HL-60 (cell line): ENCODE results near the gene DCXR.

Source experiments
- DNase-seq, 2 experiments: peaks; one replicate each; pipeline ENCODE4 v3.0.0-alpha.2; 2010 to 2020; ENCODE audit warnings: low read depth in 1 of 2, low spot score in 1 of 2
- H3K27ac ChIP-seq: fragments of 250-450 bp; sonication (Bioruptor Pico); replicated peaks from 2 replicates; pipeline ENCODE4 v1.5.1; 2020; ENCODE audit warnings: mild to moderate bottlenecking, moderate library complexity
- H3K27me3 ChIP-seq: fragments of 250-450 bp; sonication (Bioruptor Pico); 2 replicates; pipeline ENCODE4 v1.5.1; 2021; ENCODE audit warnings: mild to moderate bottlenecking, moderate library complexity; ENCODE audit not compliant: insufficient read depth, poor library complexity, severe bottlenecking
- H3K4me3 ChIP-seq: replicated peaks from 2 replicates; pipeline ENCODE4 v1.5.1; 2011; ENCODE audit warnings: mild to moderate bottlenecking, control low read depth, low read length; ENCODE audit not compliant: insufficient read depth
- GABPA ChIP-seq: IDR thresholded peaks from 2 replicates; pipeline ENCODE4 v1.6.1; 2012; ENCODE audit warnings: low read depth
- POLR2AphosphoS5 ChIP-seq: IDR thresholded peaks from 2 replicates; pipeline ENCODE4 v1.6.1; 2012; ENCODE audit warnings: low read depth
- SPI1 ChIP-seq: IDR thresholded peaks from 2 replicates; pipeline ENCODE4 v1.6.1; 2012; ENCODE audit warnings: low read depth, mild to moderate bottlenecking, borderline replicate concordance
- TF ChIP-seq, protein P1 (sequence below): IDR thresholded peaks from one replicate; pipeline ENCODE4 v1.5.1; 2011; ENCODE audit warnings: low read length, control low read depth, inconsistent platforms; ENCODE audit not compliant: insufficient read depth
- TF ChIP-seq, protein P2 (sequence below): IDR thresholded peaks from 2 replicates; pipeline ENCODE4 v1.6.1; 2012; ENCODE audit warnings: low read depth; ENCODE audit not compliant: insufficient replicate concordance

Gene DCXR

DNA sequence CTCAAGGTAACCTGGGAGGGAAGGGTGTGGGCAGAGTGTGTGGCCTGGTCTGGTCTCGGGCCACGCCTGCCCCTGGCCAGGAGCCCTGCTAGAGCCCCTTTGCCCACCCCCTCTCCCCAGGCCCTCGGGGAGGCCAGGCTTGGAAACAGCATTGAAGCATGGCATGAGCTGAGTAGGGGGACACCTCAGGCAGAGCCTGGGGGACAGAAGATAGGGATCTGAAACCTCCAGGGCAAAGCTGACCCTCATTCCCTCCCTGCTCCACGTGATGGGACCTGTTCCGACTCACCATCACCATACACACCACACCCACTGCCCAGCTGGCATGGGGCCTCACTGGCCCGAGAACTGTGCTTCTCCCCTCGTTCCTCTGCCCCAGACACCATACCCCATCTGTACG lies 11.6 kb upstream of the DCXR start:
- H3K4me3 ChIP-seq, result no peak overlapping the region
- no peaks in the 10 kb centered on the region for H3K27me3 ChIP-seq
- H3K27ac ChIP-seq, result no peak overlapping the region
- TF ChIP-seq GABPA, result no peak
- TF ChIP-seq POLR2AphosphoS5, result no peak
- TF ChIP-seq, protein P1, sequence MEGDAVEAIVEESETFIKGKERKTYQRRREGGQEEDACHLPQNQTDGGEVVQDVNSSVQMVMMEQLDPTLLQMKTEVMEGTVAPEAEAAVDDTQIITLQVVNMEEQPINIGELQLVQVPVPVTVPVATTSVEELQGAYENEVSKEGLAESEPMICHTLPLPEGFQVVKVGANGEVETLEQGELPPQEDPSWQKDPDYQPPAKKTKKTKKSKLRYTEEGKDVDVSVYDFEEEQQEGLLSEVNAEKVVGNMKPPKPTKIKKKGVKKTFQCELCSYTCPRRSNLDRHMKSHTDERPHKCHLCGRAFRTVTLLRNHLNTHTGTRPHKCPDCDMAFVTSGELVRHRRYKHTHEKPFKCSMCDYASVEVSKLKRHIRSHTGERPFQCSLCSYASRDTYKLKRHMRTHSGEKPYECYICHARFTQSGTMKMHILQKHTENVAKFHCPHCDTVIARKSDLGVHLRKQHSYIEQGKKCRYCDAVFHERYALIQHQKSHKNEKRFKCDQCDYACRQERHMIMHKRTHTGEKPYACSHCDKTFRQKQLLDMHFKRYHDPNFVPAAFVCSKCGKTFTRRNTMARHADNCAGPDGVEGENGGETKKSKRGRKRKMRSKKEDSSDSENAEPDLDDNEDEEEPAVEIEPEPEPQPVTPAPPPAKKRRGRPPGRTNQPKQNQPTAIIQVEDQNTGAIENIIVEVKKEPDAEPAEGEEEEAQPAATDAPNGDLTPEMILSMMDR, result no peak
- TF ChIP-seq, protein P2, sequence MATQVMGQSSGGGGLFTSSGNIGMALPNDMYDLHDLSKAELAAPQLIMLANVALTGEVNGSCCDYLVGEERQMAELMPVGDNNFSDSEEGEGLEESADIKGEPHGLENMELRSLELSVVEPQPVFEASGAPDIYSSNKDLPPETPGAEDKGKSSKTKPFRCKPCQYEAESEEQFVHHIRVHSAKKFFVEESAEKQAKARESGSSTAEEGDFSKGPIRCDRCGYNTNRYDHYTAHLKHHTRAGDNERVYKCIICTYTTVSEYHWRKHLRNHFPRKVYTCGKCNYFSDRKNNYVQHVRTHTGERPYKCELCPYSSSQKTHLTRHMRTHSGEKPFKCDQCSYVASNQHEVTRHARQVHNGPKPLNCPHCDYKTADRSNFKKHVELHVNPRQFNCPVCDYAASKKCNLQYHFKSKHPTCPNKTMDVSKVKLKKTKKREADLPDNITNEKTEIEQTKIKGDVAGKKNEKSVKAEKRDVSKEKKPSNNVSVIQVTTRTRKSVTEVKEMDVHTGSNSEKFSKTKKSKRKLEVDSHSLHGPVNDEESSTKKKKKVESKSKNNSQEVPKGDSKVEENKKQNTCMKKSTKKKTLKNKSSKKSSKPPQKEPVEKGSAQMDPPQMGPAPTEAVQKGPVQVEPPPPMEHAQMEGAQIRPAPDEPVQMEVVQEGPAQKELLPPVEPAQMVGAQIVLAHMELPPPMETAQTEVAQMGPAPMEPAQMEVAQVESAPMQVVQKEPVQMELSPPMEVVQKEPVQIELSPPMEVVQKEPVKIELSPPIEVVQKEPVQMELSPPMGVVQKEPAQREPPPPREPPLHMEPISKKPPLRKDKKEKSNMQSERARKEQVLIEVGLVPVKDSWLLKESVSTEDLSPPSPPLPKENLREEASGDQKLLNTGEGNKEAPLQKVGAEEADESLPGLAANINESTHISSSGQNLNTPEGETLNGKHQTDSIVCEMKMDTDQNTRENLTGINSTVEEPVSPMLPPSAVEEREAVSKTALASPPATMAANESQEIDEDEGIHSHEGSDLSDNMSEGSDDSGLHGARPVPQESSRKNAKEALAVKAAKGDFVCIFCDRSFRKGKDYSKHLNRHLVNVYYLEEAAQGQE, result no peak
- TF ChIP-seq SPI1, result no peak
- no peak for DNase-seq

DNA sequence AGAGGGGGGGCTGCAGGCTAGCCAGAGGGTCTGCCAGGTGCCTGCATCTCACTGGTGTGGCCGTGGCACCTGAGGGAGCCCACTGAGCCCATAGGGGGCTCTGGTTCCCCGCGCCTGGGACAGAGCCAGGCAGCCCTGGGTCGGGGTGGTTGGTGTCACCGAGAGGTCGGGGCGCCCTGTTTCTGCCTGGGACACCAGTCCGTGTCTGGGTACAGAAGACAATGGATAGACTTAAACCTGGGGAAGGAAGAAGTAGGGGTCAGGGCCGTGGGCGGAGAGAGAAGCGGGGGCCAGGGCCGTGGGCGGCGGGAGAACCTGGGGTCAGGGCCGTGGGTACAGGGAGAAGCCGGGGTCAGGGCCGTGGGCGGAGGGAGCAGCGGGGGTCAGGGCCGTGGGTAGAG lies 11.1 kb upstream of the DCXR start:
- H3K27ac ChIP-seq, result no peak overlapping the region
- no peaks in the 10 kb centered on the region for H3K27me3 ChIP-seq
- TF ChIP-seq SPI1 (no peak), GABPA (no peak)
- TF ChIP-seq, protein P1, result no peak
- DNase-seq, result no peak
- H3K4me3 ChIP-seq, result no peak overlapping the region

DNA sequence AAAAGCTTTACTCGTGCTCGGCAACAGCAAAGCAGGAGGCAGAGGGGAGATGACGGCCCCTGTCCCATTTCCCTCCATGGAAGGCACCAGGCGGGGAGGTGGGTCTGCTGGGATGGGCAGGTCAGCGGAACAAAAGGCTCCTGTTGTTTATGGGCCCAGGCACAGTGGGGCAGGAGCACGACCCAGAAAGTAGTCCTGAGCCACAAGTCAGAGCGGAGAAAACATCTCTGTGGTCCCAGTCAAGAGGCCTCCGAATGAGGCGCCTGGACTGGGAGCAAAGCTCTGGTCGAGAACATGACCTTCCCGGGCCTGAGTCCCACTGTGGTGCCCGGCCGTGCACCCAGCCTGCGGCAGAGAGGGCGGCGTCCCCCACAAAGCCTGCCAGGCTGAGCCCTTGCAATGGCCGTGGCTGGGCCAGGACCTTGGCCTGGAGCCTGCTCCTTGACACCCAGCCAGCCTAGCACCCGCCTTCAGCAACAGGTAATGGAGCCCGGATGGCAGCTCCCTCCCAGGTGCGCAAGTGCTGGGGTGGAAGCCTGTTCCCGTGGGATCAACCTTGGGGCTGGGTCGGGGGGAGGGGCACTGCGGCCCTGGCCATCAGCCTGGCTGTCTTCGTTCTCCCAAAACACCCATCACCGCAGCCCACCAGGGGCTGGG lies 10.5 kb upstream of the DCXR start:
- TF ChIP-seq, protein P1, result no peak
- TF ChIP-seq SPI1 (no peak), POLR2AphosphoS5 (no peak), GABPA (no peak)
- TF ChIP-seq, protein P2, result no peak
- DNase-seq, result no peak

DNA sequence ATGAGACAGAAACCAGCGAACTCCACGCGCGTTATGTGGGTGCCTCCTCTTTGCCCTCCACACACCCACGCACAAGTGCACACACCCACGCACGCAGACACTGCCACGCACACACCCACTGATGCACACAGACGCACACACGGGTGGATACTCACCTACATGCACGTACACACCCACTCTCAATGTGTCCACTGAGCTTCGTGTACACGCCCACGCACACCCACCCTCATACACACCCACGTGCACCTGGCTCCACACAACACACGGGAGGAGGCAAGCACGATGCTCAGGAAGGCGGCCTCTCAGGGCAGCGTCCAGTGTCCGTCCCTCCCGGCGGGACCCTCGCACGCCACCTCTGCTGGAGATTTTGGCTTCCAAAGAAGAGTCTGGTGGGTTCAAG lies 9.9 kb upstream of the DCXR start:
- no peak for DNase-seq
- Histone ChIP-seq H3K4me3 (no peak overlapping the region), H3K27ac (no peak overlapping the region), H3K27me3 (no peaks in the 10 kb centered on the region)
- TF ChIP-seq, protein P1, result no peak
- TF ChIP-seq SPI1 (no peak), POLR2AphosphoS5 (no peak), GABPA (no peak)
- TF ChIP-seq, protein P2, result no peak

More for the DNA sequence above, 10.5 kb upstream of the DCXR start:
- Histone ChIP-seq H3K27ac (no peak overlapping the region), H3K4me3 (no peak overlapping the region), H3K27me3 (no peaks in the 10 kb centered on the region)
